GM12865 (cell line): ENCODE results near the gene CLEC16A.

Experiments used
- DNase-seq: peaks from one replicate; pipeline ENCODE4 v3.0.0; 2010; ENCODE audit warnings: low read depth
- H3K4me3 ChIP-seq: 2 replicates; pipeline ENCODE4 v1.5.1; 2011; ENCODE audit warnings: mild to moderate bottlenecking, low read depth, low read length, control low read depth
- CTCF ChIP-seq: IDR thresholded peaks from 2 replicates; pipeline ENCODE4 v1.5.1; 2011; ENCODE audit warnings: low read length, control low read depth, low read depth, inconsistent platforms; ENCODE audit not compliant: insufficient read depth; ENCODE audit errors: missing control alignments

CLEC16A gene

GRCh38 chr16:10978124-10978523, 33.8 kb downstream of the CLEC16A start:
- DNase-seq: no peak
- no peak overlapping the region for H3K4me3 ChIP-seq
- no peak for TF ChIP-seq CTCF

- TF ChIP-seq CTCF: no peak
- DNase-seq: no peak
- no peak overlapping the region for H3K4me3 ChIP-seq
Observed at GRCh38 chr16:10978871-10979446, 34.6 kb downstream of the CLEC16A start.

GRCh38 chr16:10979717-10980601, 35.6 kb downstream of the CLEC16A start:
- DNase-seq: no peak
- no peak for TF ChIP-seq CTCF
- no peak overlapping the region for H3K4me3 ChIP-seq

- H3K4me3 ChIP-seq: no peak overlapping the region
- DNase-seq: no peak
- no peak for TF ChIP-seq CTCF
Observed at GRCh38 chr16:10980813-10981212, 36.4 kb downstream of the CLEC16A start.

GRCh38 chr16:10981697-10982216, 37.4 kb downstream of the CLEC16A start:
- no peak overlapping the region for H3K4me3 ChIP-seq
- TF ChIP-seq CTCF: peak; percentile 71
- DNase-seq: peak; percentile 83

GRCh38 chr16:10982465-10983150, 38.2 kb downstream of the CLEC16A start:
- DNase-seq: peak; percentile 71
- no peak for TF ChIP-seq CTCF
- peak overlapping the region; percentile 34 for H3K4me3 ChIP-seq
